SK-N-SH (cell line): ENCODE measurements around the gene GTF2F2.

Source experiments
- CTCF ChIP-seq: fragments of 200-600 bp; sonication (generic); IDR thresholded peaks from 2 replicates; pipeline ENCODE4 v1.6.1; 2017; ENCODE audit warnings: antibody characterized with exemption, mild to moderate bottlenecking, moderate library complexity
- EZH2phosphoT487 ChIP-seq: fragments of 200-600 bp; sonication (generic); IDR thresholded peaks from 2 replicates; pipeline ENCODE4 v1.6.1; 2017; ENCODE audit warnings: low read depth, mixed run types, mild to moderate bottlenecking, antibody characterized with exemption, moderate library complexity, borderline replicate concordance
- IRF3 ChIP-seq: fragments of 150-350 bp; IDR thresholded peaks from 2 replicates; pipeline ENCODE4 v1.6.1; 2016; ENCODE audit warnings: mild to moderate bottlenecking, low read depth, low read length
- SIN3A ChIP-seq: IDR thresholded peaks from 2 replicates; pipeline ENCODE4 v1.6.1; 2012; ENCODE audit warnings: low read depth, mild to moderate bottlenecking, low read length, moderate library complexity, borderline replicate concordance

- TF ChIP-seq CTCF = no peak
- TF ChIP-seq EZH2phosphoT487 = no peak
- TF ChIP-seq SIN3A = no peak
- no peak for TF ChIP-seq IRF3
Observed at GRCh38 chr13:45306966-45307365, 186.7 kb downstream of the GTF2F2 start.
